Frontal cortex (tissue), 4 donors: ENCODE results near the gene NDUFS6. TPM values are rescaled to one million over a fixed set of nuclear protein-coding genes. Genes with fewer than 3 reads are reported as not detected.

Experiments used
- DNase-seq, 2 donors: peaks; one replicate each; pipeline ENCODE4 v3.0.0; 2012; ENCODE audit warnings: low spot score in 2 of 2
- FAIRE-seq: peaks from 2 replicates; lab custom pipeline; 2012; peaks lifted over from hg19 to GRCh38; lab: Jason Lieb, UNC
- total RNA-seq: library from RNA; depleted of rRNA; stranded (reverse); fragments of >200 nt; gene quantifications from one replicate; pipeline ENCODE4 v1.2.3, GENCODE V29; 2014
- donor health status: control.
- donor health status: control.
- donor health status: control.

NDUFS6 gene
- total RNA-seq, 1 donor from 2014 or later, result 13.5 TPM

DNA sequence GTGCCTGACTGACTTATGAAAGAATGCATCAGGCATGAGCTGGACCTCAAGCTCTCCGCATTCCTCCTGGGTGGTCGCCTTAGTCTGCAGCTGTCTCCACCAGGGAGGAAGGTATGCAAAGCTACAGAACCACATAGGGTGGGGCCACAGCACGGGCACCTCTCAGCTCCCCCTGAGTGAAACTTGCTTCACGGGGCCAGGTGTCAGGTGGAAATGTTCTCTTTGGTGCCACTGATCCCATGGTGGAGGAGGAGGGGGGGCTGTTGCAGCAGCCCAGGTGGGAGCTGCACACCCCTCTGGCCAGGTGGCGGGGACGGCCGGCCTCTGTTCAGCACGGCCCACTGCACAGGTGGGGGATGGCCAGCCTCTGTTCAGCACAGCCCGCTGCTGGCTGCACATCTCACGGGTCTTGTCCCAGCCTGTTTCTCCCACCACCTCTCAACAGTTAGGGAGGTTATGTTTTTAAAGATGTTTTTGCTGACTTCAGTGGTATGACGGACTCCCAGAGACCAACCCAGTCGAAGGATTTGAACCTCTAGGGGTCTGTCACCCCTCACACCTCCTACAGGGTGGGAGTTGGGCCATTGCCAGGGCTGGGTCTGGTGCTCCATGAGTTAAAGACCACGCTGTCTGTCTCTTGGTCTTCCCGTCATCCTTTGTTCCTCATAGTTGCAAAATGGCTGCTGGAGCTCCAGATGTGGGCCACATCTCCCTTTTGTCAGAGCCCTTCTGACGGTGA is 35.9 kb upstream of the NDUFS6 start:
- DNase-seq (no peak), FAIRE-seq (no peak)

DNA sequence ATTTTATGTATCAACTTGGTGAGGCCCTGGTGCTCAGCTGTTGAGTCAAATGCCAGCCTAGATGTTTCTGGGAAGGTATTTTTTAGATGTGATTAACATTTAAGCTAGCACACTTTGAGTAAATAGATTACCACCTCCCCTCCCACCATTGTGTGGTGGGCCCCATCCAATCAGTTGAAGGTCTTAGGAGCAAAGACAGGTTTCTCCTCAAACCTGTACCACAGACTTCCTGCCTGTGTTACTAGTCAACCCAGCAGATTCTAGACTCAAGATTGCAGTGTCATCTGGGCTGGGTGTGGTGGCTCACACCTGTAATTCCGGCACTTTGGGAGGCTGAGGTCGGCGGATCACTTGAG is 35.3 kb upstream of the NDUFS6 start:
- no peak for DNase-seq

DNA sequence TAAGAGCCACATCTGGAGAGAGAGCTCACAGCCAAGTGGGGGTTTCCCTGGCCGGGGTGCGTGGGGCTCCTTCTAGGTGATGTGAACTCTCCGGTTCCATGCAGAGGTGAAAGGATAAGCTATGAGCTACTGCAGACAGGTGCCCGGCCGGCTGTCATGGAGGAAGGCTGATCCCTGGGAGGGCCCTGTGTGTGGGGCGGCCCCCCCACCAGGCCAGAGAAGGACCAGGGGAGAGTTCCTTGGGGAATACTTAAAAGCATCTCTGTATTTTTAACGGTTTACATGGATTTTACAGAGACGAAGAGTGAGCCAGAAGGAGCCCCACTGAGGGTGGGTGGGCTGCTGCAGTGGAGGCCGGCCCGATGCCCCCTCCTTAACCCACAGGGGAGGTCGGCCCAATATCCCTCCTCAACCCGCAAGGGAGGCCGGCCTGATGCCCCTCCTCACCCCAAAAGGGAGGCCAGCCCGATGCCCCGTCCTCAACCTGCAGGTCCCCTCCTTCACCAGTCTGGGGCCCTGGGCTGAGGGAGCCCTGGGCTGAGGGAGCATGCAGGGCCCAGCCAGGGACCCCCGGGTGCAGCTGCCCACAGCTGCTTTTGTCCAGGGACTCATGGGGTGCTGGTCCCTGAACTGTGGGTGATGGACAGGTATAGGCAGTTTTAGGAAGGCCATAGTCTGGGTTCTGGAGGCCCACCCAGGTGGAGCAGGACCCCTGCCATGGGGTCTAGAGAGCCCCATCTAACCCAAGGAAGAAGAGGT is 33.5 kb upstream of the NDUFS6 start:
- FAIRE-seq, result no peak
- DNase-seq, result no peak

More for the DNA sequence above, 35.3 kb upstream of the NDUFS6 start:
- no peak for FAIRE-seq

DNA sequence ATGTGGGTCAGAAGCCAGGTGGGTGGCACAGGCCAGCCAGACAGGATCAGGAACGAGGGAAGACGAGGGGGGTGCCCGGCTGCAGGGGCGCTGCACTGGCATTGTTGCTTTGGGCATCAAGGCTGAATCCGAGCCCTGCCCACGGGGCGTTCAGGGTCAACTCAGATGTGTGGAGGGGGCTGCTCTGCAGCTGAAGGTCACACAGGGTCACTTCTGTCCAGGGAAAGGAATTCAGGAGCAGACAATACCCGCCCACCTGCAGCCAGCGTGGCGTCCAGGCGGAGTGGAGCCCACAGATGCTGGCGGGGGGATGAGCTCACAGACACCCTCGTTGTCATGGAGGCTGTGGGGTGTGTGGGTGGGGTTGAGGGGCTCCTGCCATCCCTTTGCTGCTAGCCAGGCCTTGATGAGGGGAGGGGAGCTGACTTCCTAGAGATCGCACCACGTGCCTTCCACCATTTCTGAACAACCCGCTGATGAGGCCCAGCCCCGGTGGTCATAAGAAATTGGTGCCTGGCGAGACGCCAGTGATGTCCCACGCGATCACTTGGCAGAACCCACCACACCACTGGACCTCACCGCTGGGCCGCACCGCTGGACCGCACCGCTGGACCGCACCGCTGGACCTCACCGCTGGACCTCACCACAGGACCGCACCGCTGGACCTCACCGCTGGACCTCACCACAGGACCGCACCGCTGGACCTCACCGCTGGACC is 32.8 kb upstream of the NDUFS6 start:
- DNase-seq (no peak), FAIRE-seq (no peak)

DNA sequence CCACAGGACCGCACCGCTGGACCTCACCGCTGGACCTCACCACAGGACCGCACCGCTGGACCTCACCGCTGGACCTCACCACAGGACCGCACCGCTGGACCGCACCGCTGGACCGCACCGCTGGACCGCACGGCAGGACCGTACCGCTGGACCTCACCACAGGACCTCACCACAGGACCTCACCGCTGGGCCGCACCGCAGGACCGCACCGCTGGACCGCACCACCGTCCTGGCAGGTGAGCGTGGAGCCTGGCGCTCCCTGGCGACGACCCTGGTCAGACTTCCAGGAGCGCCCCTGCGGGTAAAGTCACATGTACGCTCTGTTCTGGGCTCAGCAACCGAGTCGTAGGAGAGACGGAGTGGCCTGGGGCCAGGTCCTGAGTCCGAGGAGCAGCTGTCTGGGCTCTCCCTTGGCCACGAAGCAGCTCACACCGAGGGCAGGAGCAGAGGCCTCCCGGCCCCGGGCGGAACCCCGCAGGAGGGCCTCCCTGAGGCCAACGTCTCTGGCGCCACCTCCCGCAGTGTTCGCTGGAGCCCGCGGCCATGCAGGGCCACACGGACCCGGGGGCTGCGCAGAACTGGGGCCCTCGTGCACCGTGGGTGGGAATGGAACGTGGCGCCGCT is 32.1 kb upstream of the NDUFS6 start:
- DNase-seq (no peak), FAIRE-seq (no peak)

DNA sequence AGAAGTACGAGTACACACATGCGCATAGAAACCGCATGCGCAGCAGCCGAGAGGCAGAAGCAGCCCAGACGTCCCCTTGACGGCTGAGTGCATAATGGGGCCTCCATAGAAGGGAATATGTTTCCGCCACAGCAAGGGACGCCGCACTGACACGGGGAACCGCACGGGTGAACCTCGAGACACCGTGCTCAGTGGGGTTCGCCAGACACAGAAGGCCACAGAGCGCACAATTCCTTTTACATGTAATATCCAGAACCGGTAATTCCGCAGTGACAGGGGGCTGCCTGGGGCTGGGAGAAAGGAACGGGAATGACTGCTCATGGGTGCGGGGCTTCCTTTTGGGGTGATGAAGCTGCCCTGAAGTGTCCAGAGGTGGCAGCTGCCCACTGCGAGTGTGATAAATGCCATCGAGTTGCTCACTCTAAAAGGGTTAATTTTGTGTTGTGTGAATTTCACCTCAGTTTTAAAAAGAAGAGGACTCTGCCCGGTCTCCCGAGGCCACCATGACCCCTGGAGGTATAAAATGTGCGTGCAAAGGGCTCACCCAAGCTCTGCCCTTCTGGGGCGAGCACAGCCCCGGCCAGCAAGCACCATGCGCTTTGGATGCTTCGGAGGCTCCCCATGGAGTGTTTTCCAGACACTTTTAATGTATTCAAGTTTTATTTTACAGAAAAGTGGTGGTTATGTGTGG is 31.3 kb upstream of the NDUFS6 start:
- FAIRE-seq, result no peak

DNA sequence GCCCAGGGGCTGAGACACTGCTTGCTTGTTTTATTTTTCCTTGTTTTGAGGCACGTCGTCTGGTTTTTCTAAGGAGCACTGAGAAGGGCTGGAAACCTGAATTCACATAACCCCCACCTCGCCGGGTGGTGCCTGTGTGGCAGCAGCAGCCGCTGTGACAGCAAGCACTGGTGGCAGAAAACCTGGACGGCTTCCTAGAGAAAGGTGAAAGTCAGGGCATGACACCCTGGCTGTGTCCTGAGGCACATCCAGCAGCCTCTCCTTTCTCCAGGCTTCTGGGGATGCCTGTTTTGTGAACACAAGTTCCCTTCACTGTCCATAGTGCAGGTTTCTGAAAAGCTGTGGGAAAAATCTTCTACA is 30.8 kb upstream of the NDUFS6 start:
- DNase-seq, result no peak
- no peak for FAIRE-seq

More for the DNA sequence above, 31.3 kb upstream of the NDUFS6 start:
- no peak for DNase-seq

DNA sequence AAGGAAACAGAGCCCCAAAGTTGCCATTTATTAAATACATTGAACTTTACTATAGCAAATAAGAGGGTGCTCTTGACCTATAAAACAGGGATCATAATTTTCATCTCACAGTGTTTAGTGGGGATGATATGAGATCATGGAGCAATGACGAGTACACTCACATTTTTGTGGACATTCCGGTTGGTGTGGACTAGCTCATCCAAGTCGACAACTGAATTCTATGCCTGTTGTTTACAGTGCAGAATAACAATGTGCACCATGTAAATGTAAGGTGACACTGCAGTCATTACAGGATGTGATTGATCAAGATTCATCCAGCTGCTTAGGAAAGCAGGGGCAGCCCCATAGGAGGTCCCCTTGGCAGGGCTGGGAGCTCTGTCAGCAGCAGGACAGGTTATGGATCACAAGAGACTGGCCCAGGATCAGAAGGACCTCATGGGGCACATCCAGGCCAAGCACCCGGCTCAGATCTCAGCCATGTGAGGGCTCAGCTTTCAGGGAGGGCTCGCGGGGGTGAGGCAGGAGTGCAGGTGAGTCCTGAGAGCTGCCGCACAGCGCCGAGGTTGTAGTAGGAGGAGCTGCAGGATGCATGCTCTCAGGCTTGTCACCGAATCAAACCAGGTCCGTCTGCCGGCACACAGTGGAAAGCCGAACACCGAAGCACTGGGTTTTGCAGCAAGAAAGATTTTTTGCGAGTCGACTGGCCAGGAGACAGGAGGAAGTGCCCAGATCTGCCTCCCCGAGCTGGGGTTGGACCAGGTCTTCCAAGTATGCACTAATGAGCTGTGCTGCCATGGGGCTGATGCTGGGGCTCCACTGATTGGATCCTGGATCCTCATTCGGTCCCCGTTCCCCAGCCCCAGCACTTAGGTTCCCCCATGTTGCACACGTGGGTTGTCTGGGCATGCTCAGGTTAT is 29.8 kb upstream of the NDUFS6 start:
- no peak for DNase-seq
- no peak for FAIRE-seq

DNA sequence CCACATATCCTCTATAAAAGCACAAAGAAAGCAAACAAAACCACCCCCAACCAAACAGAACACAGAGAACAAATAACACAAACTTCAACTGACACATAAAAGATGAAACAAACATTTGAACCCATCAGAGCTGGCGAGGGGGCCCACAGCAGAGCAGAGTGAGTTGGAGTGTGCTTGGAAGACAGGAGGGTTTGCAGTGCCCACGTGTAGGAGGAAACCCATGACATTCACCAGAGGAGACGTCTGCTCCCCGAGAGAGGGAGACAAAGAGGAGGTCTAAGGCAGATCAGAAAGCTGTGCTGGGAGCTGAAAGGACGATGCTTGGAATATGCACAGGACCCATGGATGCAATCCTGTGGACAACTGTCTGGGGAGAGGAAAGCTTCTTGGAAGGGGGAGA is 28.6 kb upstream of the NDUFS6 start:
- DNase-seq, result no peak
- no peak for FAIRE-seq

DNA sequence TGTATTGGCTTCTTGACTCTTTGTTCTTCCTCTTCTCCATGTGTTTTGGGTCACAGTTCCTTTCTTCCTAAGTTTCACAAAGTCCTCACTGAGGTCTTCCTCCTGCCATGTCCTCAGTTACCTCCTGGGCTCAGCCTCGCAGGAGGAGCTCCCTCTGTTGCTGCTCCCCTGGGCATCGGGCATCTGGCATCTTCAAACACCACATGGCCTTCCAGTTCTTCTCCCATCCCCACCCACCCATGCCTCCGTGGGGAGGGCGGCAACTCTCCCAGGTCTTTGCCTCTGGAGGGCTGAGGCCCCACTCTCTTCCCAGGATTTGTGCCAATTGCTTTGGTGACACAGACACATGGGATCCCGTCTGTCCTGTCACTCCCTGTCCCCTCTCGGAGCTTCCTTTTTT is 24.4 kb upstream of the NDUFS6 start:
- DNase-seq (no peak), FAIRE-seq (no peak)

DNA sequence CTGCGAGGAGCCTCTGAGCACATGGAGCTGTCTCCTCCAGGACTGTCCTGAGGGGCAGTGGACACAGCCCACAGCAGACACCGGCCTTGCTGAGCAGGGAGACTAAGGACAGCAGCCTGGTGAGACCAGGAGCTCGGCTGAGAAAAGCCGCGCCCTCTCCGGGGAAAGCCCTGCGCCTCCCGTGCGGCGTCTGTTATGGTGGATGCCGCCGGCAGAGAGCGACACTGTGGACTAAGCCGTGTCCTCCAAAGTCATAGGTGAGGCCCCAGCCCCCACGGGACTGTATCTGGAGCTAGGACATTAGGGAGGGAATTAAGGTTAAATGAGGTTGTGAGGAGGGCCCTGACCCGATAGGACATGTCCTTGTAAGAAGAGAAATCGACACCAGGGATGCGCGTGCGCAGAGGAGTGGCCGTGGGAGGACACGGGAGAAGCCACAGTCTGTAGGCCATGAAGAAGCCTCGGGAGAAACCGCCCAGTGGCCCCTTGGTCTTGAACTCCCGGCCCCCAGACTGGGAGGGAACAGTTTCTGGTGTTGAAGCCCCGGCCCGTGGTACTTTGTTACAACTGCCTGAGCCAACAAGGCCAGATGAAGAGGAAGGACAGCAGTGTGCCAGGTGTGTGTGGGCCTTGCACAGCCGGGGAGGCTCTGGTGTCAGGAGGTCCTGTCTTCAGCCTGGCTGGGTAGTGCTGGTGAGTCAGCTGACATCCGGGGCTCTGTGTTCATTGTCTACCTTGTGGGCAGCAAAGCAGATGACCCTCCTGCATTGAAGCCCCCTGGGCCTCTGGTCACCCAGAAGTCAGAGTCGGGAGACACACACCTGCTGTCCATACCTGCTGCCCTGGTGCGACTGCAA is 23.7 kb upstream of the NDUFS6 start:
- FAIRE-seq, result no peak
- DNase-seq, result no peak

DNA sequence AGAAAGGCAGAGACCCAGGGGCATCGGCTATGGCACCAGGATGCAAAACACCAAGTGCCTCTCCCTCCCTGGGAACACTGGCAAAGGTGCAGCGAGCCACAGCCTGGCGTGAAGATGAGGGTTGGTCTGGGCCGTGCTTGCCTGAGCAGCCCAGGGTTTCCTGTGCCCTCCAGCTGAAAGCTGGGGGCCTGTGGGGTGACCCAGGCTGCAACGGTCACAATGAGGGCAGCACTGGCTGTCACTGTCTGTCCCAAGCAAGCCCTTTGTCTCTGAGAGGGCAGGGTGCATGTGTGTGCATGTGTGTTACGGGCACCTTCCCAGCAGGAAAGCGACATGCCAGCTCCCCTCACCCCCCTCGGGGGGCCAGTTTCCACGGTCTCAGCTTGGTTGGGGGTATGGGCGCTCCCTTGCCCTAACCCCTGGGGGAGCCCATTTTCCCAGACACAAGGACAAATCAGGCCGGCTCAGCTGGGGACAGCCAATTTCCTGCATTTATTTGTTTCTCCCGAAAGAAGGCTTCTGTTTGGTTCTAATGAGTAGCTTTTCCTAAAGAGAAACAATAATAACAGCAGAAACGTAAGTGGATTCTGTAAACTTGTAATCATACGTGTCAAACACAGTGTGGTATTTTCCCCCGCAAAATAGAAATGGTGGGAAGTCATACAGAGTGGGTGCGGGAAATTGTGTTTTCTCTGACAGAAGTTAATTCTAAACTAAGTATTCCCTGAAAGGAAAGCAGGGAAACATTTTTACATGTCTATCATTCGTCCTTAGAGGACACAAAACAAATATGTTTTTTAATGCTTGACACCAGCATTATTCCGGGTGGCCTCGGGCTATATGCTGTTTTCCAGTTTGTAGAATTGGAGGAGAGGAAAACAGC is 22.8 kb upstream of the NDUFS6 start:
- FAIRE-seq (no peak), DNase-seq (no peak)

DNA sequence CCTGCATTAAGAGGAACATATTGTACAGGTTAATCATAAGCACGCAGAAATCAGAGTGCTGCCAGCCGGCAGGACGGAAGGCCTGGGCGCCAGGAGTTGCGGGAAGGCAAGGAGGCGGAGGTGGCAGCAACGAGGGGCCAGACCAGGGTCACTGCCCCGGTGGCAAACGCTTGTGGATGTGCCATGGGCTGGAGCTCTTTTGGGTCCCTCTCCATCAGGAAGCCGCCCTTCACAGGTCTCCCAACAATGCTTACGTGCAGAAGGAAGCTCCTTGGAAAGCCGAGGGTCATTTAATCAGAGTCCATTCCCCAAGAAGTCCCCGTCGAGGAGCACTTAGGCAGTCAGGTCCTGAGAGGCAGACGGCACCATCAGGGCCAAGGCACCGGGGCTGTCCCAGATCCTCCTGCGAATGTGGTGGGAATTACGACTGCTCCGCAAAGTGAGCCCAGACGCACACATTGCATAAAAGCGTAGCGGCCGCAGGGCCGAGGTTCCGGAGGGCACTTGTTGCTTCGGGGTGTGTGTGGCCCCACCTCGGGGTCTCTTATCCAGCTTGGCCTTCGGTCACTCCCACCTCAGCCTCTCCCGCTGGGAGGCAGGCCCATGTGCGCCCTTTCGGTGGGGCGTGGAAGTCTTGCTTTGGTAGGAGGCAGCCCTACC is 22.1 kb upstream of the NDUFS6 start:
- FAIRE-seq (no peak), DNase-seq (no peak)

DNA sequence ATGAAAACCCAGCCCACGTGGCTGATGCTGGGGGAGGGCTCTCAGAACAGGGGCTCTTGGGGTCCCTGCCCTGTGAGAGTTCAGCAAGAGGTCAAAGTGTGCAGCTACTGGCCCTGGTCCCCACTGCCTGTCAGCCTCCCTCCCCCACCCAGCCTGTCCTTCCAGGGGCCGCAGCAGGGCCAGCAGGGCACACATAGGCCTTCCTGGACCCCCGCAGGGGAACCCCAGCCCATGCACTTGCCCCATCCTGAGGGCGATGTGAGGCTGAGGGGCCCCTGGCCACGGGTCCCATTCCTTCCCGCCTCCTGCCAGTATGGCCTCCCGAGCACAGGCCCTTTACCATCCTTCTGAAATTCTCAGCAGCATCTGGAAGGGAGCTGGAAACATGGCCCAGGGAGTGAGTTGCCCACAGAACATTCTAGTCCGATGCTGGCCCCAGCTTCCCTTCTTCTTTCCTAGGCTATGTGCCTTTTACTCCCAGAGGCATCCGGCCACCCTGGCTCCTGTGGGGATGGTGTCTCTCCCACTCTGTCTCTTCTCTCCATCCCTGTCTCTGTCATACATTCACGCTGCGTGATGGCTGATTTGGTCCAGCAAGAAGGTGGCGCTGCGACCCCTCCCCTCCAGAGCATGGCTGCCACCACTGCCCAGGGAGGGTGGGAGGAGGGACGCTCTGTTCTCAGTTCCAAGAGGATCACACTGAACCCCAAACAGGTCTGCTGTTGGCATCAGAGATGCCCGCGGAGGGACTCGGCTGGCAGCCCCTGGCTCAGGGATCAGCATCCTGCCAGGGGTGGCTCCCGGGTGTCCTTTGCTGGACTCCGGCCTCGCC is 21.2 kb upstream of the NDUFS6 start:
- no peak for DNase-seq
- no peak for FAIRE-seq

DNA sequence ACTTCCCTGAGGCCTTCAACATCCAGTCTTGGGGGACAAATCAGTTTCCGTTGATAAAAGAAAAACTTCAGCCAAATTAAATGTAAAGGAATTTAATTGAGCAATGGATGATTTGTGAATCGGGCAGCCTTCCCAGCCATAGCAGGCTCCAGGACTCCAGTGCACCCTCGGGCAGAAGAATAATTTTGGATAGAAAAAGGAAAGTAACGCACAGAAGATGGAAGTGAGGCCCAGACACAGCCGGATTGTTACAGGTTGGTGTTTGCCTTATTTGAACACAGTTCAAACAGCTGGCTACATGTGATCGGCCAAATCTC is 20.6 kb upstream of the NDUFS6 start:
- no peak for FAIRE-seq
- no peak for DNase-seq

DNA sequence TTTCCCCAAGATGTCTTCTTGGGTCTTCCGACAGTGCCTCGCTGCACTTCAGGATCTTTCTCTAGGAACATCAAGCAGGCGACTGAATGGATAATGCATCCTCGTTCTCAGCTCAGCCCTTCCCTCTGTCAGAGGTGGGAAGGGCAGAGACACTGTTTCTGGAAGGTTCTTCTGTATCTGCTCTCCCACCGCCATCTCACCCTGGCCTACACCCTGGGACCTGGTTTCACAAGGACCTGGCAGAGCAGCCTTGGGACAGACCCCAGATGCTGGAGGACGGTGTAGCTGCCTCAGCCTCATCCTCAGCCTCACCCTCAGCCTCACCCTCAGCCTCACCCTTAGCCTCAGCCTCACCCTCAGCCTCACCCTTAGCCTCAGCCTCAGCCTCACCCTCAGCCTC is 20.1 kb upstream of the NDUFS6 start:
- FAIRE-seq (no peak), DNase-seq (no peak)
